GM18519 (cell line): ENCODE measurements around the gene NFATC3.

ENCODE experiments used
- ATAC-seq: cut with Tn5 transposase; IDR thresholded peaks from one replicate; pipeline ENCODE4 v1.9.1; 2021; ENCODE audit warnings: mild to moderate bottlenecking, moderate library complexity; ENCODE audit not compliant: unreplicated experiment, low FRiP score

NFATC3 gene

DNA sequence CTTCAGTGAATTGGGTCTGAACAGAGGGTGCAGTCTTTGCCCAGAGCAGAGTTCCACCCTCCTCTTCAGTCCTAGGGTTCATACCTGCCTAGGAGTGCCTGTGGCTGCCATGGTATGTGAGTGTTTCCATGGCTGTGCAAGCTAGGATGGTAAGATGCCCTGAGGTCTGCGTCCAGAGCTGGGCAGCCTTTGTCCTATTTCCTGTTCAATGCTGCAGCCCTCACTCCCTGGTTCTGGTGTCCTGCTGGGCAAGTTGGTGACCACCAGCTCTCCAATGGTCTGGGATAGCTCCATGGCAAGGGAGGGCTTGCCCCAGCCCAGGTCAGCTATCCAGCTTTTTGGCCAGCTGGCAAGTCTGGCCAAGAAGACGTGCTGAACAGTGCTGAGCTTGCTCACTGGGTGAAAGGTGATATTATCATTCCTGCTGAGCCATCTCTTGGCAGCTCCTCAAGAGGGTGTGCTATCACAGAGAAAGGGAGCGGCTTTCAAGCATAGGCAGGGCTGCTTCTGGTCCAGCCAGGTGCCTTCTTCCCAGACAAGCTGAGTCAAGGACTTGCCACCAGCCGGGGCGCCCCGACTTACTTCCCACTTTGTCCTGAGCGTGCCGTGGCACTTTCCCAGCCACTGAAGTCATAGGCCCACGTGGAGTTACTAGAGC lies 13.0 kb upstream of the NFATC3 start:
- ATAC-seq, result no peak

DNA sequence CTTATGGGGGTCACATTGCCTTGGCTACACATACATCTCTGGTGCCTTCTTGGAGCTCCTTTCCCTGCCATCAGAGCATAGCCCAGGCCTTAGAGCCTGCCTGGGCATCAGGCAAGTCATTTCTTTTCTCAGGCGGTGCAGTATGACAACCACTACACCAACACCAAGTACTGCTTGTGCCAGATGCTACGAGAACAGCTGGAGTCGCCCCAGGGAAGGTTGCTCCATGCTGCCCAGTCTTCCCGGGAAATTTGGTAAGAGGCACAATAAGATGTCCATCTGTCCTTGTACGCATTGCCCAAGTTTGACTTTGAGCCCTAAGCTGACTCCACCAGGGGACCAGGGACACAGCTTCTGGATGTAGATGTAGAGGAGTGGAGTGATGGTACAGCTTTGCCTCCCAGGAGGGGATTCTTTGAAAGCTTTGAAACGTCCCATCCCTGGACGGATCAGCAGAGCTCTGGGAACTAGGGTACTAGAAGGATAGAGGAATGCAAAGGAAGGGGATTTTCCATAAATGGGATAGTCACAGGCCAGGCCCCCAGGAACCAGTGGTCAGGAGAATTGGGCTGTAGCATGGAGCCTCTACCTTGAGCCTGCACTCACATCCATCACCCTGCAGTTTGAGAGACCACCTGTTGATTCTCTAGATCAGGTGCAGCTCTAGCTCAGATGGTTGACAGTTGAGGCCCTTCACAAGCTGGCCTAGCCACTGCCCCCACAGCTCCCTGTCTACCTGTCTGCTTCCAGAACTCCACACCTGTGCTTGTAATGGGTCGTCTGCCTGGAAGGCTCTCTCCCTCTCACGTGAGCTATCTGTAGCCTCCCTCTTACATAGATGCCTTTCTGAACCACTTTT lies 11.0 kb upstream of the NFATC3 start:
- no peak for ATAC-seq

- ATAC-seq, result peak; percentile 72
Observed at GRCh38 chr16:68074850-68075555, 10.2 kb upstream of the NFATC3 start.

- ATAC-seq, result no peak
Observed at GRCh38 chr16:68075980-68076379, 9.2 kb upstream of the NFATC3 start.

- no peak for ATAC-seq
Observed at GRCh38 chr16:68076560-68076959, 8.6 kb upstream of the NFATC3 start.

DNA sequence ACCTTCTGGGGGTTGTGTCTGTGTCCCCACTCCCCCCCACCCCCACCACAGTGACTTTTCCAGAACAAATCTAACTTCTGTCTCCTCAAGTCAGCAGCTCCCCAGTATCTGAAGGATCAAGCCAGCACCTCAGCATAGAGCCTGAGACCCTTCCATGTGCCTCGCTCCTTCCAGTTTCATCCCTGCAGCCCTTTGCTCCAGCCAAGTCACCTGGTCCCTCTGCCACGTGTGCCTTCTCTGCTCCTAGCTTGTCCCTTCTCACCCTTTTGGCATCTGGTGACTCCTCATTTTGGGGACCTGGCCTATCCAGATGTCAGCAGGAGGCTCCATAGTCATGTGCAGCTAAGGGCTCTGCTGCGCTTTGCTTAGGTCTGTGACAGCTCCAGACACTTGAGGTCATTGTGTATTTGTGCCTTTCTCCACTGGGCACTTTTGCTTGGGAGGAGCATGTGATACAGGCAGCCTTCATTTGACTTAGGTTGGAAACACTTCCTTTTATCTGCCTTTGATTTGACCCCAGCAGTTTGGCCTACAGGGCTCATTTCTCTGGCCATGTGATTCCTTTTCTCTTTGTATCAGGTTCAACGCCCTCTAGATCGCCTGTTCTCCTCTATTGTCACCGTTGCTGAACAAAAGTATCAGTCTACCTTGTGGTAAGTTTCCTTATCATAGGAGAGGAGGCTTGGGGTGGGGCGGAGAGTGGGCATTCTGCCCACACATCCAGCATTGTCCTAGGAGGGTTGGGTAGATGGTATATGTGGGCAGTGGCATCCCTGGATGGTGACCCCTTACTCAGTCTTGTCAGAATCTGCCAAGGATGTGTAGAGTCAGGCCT lies 7.1 kb upstream of the NFATC3 start:
- ATAC-seq, result no peak

- ATAC-seq, result no peak
Observed at GRCh38 chr16:68078701-68079375, 6.3 kb upstream of the NFATC3 start.

DNA sequence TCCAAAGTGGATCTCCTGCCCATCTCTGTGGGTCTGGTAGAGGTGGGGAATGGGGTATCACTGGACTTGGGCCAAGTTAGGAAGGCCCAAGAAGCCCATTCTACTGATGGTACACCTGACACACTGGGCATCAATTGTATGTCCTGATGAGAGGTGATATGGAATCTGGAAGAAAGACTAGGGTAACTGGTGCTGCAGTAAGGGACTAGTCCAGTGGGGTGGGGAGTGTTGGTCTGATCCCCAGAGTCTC lies 5.9 kb upstream of the NFATC3 start:
- no peak for ATAC-seq

DNA sequence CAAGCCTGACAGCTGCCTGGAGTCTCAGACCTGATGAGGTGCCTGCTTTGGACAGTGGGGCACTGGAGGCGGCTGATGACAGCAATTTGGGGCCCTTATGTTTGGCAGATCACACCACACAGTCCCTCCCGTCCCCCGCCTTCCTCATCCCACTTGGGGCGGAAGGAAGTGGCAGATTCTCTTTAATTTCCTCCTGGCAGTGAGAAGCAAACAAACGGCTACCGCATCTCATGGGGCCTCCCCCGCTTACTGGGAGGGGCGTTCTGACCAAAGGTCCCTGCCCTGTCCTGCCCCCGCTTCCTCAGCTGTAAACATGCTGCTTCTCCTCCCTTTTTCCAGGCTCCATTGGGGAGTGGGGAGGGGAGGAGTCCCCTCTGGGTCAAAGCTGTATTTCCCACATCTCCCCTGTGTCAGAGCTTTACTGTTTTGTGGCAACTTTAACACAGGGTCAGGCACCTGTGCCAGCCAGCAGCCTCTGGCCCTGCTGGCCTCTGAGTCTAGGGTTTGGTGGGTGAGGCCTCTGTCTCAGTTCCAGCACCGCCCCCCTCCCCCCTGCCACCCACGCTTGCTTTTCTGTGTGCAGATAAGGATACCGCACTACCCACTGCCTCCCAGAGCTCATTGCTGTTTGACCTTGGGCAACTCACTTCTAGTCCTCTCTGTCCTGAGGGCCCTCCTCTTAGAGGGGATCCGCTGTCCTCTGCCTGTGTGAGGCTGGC lies 5.4 kb upstream of the NFATC3 start:
- ATAC-seq, result no peak

GRCh38 chr16:68081861-68082628 lies 3.1 kb upstream of the NFATC3 start:
- ATAC-seq, result no peak

DNA sequence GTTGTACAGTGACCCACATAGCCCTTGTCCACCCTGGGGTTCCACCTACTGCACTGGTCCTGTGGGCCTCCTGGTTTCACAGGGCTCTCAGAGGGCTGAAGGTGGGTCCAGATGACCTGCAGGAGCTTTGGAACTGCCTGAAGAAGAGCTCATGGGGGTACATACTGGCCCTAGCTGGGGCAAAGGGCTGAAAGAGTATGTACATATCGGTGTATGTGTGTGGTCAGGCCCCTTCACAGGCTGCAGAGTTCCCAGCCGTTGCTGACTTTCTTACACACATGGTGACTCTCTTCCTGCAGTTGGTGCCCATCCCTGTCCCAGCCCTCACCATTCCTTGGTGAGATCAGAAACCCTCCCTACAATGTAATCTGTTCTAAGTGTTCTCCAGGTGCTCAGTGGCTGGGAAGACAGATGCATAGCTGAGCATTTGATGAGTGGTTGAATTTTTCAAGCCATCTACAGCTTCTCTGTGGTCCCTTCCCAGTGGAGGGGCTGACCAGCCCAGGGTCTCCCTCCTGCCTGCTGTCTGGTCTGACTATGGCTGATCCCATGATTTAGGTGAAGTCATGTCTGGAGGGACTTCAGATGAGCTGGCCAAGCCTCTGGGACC lies 2.4 kb upstream of the NFATC3 start:
- ATAC-seq, result no peak

- ATAC-seq, result no peak
Observed at GRCh38 chr16:68083239-68083781, 1.9 kb upstream of the NFATC3 start.

DNA sequence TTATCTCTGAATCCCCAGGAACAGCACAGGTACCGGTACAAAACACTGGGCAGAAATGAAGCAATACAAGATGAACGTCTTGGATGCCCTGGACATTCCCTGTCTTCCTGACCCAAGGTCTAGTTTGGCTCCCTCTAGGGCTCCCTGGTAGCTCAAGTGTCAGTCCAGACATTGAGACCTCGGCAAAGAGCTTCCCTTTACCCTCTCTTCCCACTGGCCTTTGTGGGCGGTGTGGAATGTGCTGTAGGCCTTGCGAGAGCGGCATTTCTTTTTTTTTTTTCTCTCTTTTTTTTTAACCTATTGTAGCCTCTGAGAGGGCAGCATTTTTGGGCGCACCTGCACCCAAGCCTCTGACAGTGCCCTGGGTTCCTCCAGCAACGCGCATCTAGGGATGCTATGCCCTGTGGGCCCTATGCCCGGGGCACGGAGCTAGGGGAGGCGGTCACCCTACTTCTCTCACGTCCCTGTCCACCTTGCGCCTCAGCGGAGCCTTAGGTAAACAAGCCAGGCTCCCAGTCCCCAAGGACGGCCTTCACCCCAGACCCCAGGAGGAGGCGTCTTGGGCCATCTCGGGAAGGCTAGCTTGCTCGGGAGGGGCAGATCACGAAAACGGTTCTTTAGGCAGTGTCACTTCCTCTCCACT lies 1.2 kb upstream of the NFATC3 start:
- no peak for ATAC-seq

DNA sequence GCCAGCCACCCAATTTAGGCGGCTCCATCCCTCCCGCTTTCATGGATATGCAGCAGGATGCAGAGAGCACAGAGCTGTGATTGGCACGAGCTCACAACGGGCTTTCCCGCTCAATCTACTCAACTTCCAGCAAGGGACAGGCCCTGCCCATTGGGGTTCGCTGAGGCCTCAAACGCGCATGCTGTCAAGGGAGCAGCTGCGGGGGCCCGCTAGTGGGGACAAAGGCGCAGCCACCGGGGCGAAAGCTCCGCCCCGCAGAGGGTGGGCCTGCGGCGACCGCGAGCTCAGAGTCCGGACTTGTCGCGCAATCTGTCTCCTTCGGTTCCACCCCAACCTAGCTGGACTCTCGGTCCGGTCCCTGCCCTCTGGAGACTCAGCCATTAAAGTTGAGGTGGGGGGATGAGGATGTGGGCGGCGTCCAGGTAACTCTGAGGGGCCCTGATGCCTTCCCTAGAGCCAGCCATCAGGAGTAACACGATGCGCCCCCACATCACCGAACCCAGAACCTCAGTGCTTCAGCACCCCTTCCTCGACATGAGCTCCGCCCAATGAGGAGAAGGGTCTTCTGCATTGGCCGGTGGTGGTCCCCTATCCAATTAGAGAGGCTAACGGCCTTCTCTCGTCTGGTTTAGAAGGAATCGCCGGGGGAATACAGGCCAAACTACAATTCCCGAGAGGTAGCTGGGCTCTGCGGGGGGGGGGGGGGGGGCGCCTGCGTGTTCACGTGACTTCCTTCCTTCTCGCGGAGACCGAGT lies 489 bp upstream of the NFATC3 start:
- ATAC-seq, result peak; percentile 41

- ATAC-seq, result no peak
Observed at GRCh38 chr16:68086336-68086841, 1.2 kb downstream of the NFATC3 start.

- ATAC-seq, result no peak
Observed at GRCh38 chr16:68086860-68087268, 1.7 kb downstream of the NFATC3 start.

DNA sequence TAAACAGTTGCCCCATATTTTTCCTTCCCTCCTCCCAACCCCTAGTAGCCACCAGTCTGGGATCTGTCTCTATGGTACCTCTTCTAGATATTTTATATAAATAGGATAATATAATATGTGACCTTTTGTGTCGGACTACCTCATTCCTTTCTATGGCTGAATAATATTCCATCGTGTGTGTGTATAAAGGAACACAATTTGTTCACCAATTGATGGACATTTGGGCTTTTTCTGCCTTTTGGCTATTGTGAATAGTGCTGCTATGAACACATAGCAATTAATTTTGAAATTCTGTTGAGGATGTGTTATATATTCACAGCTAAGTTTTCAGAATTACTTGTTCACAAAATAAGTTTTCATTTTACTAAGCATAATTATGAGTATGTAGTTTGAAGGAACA lies 2.5 kb downstream of the NFATC3 start:
- ATAC-seq, result no peak
